Nephron progenitor cell (in vitro differentiated cells): ENCODE results near the gene CASP6.

Source experiments
- DNase-seq: peaks from one replicate; pipeline ENCODE4 v3.0.0; 2021
- H3K27ac Mint-ChIP-seq: 2 replicates; pipeline ENCODE4 v1.8.0; 2021; ENCODE audit warnings: mild to moderate bottlenecking, moderate library complexity, mixed read lengths
- H3K27me3 Mint-ChIP-seq: 2 replicates; pipeline ENCODE4 v1.8.0; 2021; ENCODE audit warnings: mild to moderate bottlenecking, low read depth, mixed read lengths; ENCODE audit not compliant: poor library complexity
- H3K36me3 Mint-ChIP-seq: 2 replicates; pipeline ENCODE4 v1.8.0; 2021; ENCODE audit warnings: low read depth, mixed read lengths
- H3K4me1 Mint-ChIP-seq: 2 replicates; pipeline ENCODE4 v1.8.0; 2021; ENCODE audit warnings: mixed read lengths
- H3K4me3 Mint-ChIP-seq: 2 replicates; pipeline ENCODE4 v1.8.0; 2021; ENCODE audit warnings: mild to moderate bottlenecking, moderate library complexity, mixed read lengths
- H3K9me3 Mint-ChIP-seq: 2 replicates; pipeline ENCODE4 v1.8.0; 2021; ENCODE audit warnings: mild to moderate bottlenecking, moderate library complexity, mixed read lengths
- CTCF ChIP-seq: fragments of 200-600 bp; sonication (generic); IDR thresholded peaks from 2 replicates; pipeline ENCODE4 v1.5.0; 2021; ENCODE audit warnings: antibody characterized with exemption

Gene CASP6

GRCh38 chr4:109748114-109748513 is 44.9 kb upstream of the CASP6 start:
- no peak for TF ChIP-seq CTCF
- Mint-ChIP-seq H3K27me3 (peaks cover 7% of the 10 kb centered on the region), H3K4me3 (no peak overlapping the region), H3K27ac (no peak overlapping the region), H3K4me1 (no peaks in the 10 kb centered on the region), H3K9me3 (no peaks in the 10 kb centered on the region), H3K36me3 (no peaks in the 10 kb centered on the region)
- DNase-seq = no peak

DNA sequence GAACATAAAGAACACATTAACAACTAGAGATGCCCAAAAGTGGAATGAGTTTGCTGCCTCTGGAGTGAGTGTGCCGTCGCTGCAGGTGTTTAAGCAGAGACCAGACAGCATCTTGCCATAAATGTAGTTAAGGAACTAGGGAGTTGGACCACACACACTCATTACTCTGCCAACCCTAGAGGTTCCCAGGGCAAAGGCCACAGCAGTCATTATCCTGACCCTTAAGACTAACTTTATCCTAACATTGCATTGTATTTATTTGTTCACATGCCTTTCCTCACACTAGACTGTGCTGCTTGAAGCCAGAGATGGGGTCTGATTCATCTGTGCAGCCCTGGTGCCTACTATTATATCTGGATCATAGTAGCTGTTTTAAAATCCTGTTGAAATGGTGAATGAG is 43.5 kb upstream of the CASP6 start:
- Mint-ChIP-seq H3K36me3 (no peaks in the 10 kb centered on the region), H3K9me3 (no peaks in the 10 kb centered on the region), H3K27me3 (peaks cover 7% of the 10 kb centered on the region), H3K4me3 (no peak overlapping the region), H3K4me1 (no peaks in the 10 kb centered on the region), H3K27ac (no peak overlapping the region)
- DNase-seq = no peak
- no peak for TF ChIP-seq CTCF

DNA sequence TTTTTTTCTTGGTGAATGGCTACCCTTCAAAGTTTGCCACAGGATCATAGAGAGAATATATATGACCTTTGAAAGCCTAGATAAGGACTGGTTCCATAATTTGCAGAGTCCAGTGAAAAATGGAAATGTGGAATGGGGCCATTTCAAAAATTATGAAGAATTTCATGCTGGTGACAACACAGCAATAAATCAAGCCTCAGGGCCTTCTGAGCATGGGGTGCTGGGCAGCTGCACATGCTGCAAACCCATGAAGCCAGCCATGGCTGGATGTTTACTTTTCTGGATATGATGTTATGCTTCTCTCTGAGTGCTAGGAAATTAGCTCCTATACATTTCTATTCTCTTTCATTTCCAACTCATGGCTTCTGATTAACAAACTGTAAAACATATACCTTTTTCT is 42.6 kb upstream of the CASP6 start:
- no peaks in the 10 kb centered on the region for H3K36me3 Mint-ChIP-seq
- DNase-seq = no peak

GRCh38 chr4:109739547-109739946 is 36.3 kb upstream of the CASP6 start:
- no peak overlapping the region for H3K27ac Mint-ChIP-seq
- H3K36me3 Mint-ChIP-seq = no peaks in the 10 kb centered on the region
- H3K4me1 Mint-ChIP-seq = no peaks in the 10 kb centered on the region
- DNase-seq = no peak
- no peaks in the 10 kb centered on the region for H3K27me3 Mint-ChIP-seq
- no peak overlapping the region for H3K4me3 Mint-ChIP-seq
- no peak for TF ChIP-seq CTCF
- H3K9me3 Mint-ChIP-seq = peaks cover 3% of the 10 kb centered on the region

More for the DNA sequence above, 42.6 kb upstream of the CASP6 start:
- no peak overlapping the region for H3K27ac Mint-ChIP-seq
- H3K9me3 Mint-ChIP-seq = no peaks in the 10 kb centered on the region
- H3K4me1 Mint-ChIP-seq = no peaks in the 10 kb centered on the region
- no peak for TF ChIP-seq CTCF
- no peak overlapping the region for H3K4me3 Mint-ChIP-seq
- peaks cover 7% of the 10 kb centered on the region for H3K27me3 Mint-ChIP-seq

DNA sequence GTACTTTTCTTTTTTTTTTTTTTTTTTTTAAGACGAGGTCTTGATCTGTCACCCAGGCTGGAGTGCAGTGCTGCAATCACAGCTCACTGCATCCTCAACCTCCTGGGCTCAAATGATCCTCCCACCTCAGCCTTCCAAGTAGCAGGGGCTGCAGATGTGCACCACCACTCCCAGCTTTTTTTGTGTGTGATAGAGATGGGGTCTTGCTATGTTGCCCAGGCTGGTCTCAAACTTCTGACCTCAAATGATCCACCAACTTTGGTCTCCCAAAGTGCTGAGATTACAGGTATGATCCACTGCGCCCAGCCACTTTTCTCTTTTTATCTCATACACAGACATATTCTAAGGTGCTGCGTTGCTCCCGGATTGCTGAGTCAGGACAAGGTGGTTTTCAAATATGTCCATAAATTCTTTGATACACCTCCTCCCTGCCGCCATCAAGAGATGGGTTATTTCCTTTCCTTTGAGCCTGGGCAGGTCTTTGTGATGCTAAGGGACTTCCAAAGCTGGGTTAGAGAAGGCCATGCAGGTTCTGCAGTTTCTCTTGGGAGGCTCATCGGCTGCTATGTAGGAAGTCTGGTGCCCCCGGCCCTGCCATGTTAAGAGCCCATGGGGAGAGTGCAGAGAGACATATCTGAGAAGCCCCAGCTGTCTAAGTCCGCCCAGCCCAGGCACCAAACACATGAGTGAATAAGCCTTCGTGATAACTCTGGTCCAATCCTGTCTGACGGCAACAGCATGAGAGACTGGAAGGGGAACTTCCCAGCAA is 35.0 kb upstream of the CASP6 start:
- Mint-ChIP-seq H3K9me3 (peaks cover 3% of the 10 kb centered on the region), H3K36me3 (no peaks in the 10 kb centered on the region), H3K4me1 (no peaks in the 10 kb centered on the region)

More for the DNA sequence above, 35.0 kb upstream of the CASP6 start:
- H3K27me3 Mint-ChIP-seq = no peaks in the 10 kb centered on the region
- DNase-seq = no peak
- no peak for TF ChIP-seq CTCF
- no peak overlapping the region for H3K4me3 Mint-ChIP-seq
- no peak overlapping the region for H3K27ac Mint-ChIP-seq
